ENCODE results near the gene TNNT3.

The TNNT3 gene

DNA sequence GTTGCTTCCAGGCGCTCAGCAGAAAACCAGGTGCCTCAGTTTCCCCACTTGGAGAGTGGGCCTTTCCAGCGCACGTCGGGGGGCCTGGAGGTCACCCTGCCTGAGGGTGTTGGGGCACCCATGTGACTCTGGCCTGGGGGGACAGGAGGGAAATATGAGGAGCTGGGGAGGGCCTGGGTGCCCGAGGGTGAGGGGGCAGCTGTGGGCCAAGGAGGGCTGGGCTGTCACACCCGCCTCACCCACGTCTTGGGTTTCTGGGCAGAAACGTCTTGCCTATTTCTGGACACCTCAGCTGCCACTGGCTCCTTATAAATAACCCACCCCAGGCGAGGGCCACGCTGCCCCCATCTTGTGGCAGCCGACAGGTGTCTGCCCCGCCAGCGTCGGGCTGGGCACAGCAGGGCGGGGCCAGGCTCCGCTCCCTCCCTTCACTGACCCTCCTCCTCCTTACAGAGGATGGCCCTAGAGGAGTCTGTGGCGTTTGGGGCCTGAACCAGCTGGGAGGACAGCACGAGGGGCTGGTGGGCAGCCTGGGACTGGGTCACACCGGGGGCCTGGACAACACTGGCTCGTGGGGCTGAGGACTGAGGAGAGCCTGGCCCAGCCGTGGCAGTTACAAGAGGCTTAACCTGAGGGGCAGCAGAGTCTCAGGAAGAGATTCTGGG is 1.5 kb downstream of the TNNT3 start:
- Histone ChIP-seq H3K9me3 (ENCODE audit: control insufficient read depth, insufficient read depth, low read length) (no peaks in the 10 kb centered on the region), H3K36me3 (ENCODE audit: insufficient read depth, low read length) (no peaks in the 10 kb centered on the region), H3K4me1 (ENCODE audit: insufficient read depth, low read length) (no peaks in the 10 kb centered on the region), H3K9ac (ENCODE audit: low read depth, low read length) (no peak overlapping the region)

DNA sequence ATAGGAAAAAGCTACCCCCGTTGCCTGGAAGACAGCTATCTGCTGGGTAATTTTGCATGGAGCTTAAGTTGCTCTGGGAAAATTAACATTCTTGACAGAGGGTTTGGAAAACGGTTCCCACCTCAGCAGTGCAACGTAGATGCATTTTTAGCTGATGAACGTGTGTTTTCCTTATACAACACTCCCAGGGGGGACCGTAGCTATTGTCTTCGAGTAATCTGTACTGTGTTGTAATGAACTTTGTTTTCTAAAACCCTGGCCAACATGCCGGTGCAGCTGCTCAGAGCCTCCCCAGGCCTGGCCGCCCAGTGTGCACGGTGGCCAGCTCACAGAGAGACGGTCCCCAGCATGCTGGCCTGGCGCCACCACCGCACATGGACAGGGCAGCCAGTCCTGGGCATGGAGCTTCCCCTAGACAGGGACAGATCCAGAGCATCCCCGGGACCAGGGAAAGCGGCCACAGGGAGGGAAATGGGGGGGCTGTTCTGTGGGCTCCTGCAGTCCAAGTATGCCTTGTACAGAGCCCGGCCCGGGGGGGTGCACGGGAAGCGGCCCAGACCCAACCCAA is 2.2 kb downstream of the TNNT3 start:
- Histone ChIP-seq H3K36me3 (ENCODE audit: insufficient read depth, low read length) (no peaks in the 10 kb centered on the region), H3K9me3 (ENCODE audit: control insufficient read depth, insufficient read depth, low read length) (no peaks in the 10 kb centered on the region), H3K9ac (ENCODE audit: low read depth, low read length) (no peak overlapping the region), H3K4me1 (ENCODE audit: insufficient read depth, low read length) (no peaks in the 10 kb centered on the region; the same call in 1 of the 2 replicates)

DNA sequence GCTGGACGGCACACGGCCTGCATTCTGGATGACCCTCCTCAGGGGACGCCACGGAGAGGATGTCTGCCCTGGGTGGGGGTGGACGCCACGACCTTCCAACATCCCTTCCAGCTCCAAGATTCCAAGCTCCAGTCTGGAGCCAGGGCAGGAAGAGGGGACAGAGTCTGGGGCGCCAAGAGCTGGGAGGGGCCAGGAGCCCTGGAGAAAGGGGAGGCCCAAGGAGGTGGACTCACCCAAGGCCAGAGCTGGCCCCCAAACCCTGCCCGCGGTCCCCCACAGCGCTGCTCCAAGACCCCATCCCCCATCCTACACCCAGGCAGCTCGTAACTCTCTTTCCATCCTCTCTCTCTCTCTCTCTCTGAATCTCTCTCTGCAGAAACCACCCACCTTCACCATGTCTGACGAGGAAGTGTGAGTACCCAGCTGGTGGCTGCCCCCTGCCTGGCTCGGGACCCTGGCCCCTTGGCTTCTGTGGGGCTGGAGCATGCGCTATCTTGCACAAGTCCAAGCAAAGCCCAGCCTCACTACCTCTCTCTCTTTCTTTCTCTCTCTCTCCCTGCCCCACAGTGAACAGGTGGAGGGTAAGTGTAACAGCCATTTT is 3.1 kb downstream of the TNNT3 start:
- H3K9ac ChIP-seq (ENCODE audit: low read depth, low read length) = no peak overlapping the region
- peaks cover 3% of the 10 kb centered on the region; the same call in 1 of the 2 replicates for H3K4me1 ChIP-seq (ENCODE audit: insufficient read depth, low read length)
- no peaks in the 10 kb centered on the region for H3K9me3 ChIP-seq (ENCODE audit: control insufficient read depth, insufficient read depth, low read length)
- no peaks in the 10 kb centered on the region for H3K36me3 ChIP-seq (ENCODE audit: insufficient read depth, low read length)

DNA sequence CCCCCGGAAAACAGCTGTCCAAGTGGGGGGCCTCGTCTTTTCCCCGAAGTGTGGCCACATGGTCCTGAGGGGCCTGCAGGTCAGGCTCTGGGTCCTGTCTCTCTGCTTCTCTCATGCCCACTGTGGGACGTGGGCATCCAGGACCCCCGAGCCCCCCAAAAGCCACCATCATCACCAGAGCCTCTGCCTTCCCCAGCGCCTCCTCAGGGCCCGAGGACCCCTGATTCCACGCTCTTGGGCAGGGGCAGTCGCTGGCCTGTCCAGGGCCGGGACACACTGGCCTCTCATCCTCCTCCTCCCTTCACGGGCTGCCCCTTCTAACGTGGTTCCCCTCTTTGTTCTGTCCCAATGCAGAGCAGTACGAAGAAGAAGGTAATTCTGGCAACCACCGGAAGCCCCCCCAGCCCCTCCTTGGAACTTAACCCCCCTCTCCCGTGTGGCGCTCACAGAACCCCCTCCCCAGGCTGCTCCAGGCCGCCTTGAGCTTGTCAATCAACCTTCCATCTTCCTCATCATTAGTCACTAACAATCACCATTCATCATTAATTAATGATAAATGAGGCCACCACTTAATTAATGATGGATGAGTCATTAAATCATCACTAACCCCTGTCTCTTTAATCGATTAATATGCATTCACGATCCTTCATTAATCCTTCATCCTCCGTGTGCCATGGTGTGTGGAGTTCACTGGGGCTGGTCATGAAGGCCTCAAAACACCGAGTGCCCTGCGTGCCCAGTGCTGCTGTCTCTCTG is 3.9 kb downstream of the TNNT3 start:
- no peak overlapping the region for H3K9ac ChIP-seq (ENCODE audit: low read depth, low read length)
- no peaks in the 10 kb centered on the region for H3K36me3 ChIP-seq (ENCODE audit: insufficient read depth, low read length)
- no peaks in the 10 kb centered on the region for H3K9me3 ChIP-seq (ENCODE audit: control insufficient read depth, insufficient read depth, low read length)
- peaks cover 3% of the 10 kb centered on the region; the same call in 1 of the 2 replicates for H3K4me1 ChIP-seq (ENCODE audit: insufficient read depth, low read length)

GRCh38 chr11:1924181-1924580 is 4.7 kb downstream of the TNNT3 start:
- Histone ChIP-seq H3K4me1 (ENCODE audit: insufficient read depth, low read length) (peaks cover 3% of the 10 kb centered on the region; the same call in 1 of the 2 replicates), H3K36me3 (ENCODE audit: insufficient read depth, low read length) (no peaks in the 10 kb centered on the region), H3K9me3 (ENCODE audit: control insufficient read depth, insufficient read depth, low read length) (no peaks in the 10 kb centered on the region), H3K9ac (ENCODE audit: low read depth, low read length) (no peak overlapping the region)

- Histone ChIP-seq H3K4me1 (ENCODE audit: insufficient read depth, low read length) (peaks cover 3% of the 10 kb centered on the region; the same call in 1 of the 2 replicates), H3K36me3 (ENCODE audit: insufficient read depth, low read length) (no peaks in the 10 kb centered on the region), H3K9ac (ENCODE audit: low read depth, low read length) (no peak overlapping the region), H3K9me3 (ENCODE audit: control insufficient read depth, insufficient read depth, low read length) (no peaks in the 10 kb centered on the region)
These were observed 5.3 kb downstream of the TNNT3 start for GRCh38 chr11:1924646-1925372.

DNA sequence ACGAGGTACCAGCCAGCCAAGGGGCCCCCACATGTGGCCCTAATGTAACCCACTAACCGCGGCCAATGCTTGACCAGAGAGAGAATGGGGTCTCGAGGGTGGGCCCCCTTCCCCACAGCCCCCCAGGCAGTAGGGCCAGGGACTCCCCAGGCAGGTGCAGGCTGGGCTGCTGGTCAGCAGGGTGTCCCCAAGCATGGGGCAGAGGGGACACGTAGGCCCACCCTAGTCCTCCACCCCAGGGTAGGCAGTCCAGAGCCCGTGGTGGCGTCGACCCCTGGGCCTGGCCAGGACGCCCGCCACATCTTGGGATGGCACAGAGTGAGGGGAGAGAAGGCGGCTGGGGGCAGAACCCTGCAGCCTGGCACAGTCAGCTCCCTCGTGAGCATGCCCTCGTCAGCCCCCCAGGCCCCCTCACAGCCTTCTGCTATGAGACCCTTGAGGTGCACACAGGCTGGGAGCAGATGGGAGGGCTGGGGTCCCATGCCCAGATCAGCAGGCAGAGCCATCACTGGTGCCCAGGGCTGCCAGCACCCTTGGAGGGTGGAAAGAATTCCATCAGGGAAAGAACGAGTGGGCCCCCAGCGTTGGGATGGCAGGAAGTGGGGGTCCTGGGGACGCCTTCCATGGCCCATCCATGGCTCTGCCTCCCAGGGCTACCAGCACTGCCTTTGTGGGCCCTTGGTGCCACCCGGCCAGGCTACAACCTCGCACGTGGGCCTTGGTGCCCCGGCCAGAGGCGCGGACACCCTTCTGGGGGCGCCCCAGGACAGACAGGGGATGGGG is 6.1 kb downstream of the TNNT3 start:
- Histone ChIP-seq H3K9ac (ENCODE audit: low read depth, low read length) (no peak overlapping the region), H3K36me3 (ENCODE audit: insufficient read depth, low read length) (no peaks in the 10 kb centered on the region), H3K4me1 (ENCODE audit: insufficient read depth, low read length) (peaks cover 3% of the 10 kb centered on the region; the same call in 1 of the 2 replicates), H3K9me3 (ENCODE audit: control insufficient read depth, insufficient read depth, low read length) (no peaks in the 10 kb centered on the region)

DNA sequence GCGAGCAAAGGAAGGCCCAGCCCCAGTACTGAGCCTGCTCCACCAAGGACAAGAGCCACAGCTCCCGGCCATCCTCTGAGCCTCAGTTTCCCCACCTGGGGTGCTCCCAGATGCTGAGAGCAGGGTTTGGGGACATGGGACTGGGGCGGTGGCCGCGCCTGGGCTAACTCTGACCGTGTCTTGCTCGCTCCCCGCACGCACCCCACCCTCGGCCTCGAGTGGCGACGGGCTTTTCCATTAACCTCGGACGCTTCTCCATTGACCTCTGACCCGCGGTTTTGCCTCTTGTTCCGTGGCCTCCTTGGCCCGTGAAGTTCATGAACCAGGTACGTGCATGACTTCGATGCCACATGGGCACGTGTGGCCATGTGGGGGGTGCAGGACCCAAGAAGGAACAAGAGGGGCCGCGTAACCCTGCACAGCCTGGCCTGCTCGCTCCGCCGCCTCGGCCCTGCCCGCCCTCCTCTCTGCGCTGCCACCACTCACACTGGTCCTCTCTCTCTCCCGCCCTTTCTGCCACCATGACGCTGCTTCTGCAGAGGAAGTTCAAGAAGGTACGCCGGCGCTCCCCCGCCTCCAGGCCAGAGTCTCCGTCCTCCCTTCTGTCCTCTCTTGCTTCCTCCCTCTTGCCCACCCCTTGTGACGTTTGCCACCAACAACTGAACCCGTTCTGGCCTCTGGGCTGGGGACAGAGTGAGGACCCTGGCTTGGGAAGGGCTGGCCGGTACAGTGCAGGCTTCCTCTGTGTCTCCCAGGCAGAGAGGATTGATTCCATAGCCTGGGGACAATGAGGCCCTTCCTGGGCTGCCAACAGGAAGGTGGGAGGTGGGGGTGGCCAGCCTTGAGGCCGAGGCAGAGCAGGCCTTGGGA is 6.9 kb downstream of the TNNT3 start:
- no peak overlapping the region for H3K9ac ChIP-seq (ENCODE audit: low read depth, low read length)
- H3K4me1 ChIP-seq (ENCODE audit: insufficient read depth, low read length) = peaks cover 3% of the 10 kb centered on the region; the same call in 1 of the 2 replicates
- no peaks in the 10 kb centered on the region for H3K36me3 ChIP-seq (ENCODE audit: insufficient read depth, low read length)
- no peaks in the 10 kb centered on the region for H3K9me3 ChIP-seq (ENCODE audit: control insufficient read depth, insufficient read depth, low read length)

- Histone ChIP-seq H3K9me3 (ENCODE audit: control insufficient read depth, insufficient read depth, low read length) (no peaks in the 10 kb centered on the region), H3K4me1 (ENCODE audit: insufficient read depth, low read length) (peaks cover 3% of the 10 kb centered on the region; the same call in 1 of the 2 replicates), H3K9ac (ENCODE audit: low read depth, low read length) (no peak overlapping the region), H3K36me3 (ENCODE audit: insufficient read depth, low read length) (no peaks in the 10 kb centered on the region)
These were observed 7.7 kb downstream of the TNNT3 start for GRCh38 chr11:1927026-1927847.

- Histone ChIP-seq H3K9ac (ENCODE audit: low read depth, low read length) (no peak overlapping the region), H3K4me1 (ENCODE audit: insufficient read depth, low read length) (peaks cover 3% of the 10 kb centered on the region; the same call in 1 of the 2 replicates), H3K36me3 (ENCODE audit: insufficient read depth, low read length) (no peaks in the 10 kb centered on the region), H3K9me3 (ENCODE audit: control insufficient read depth, insufficient read depth, low read length) (no peaks in the 10 kb centered on the region)
These were observed 8.5 kb downstream of the TNNT3 start for GRCh38 chr11:1927848-1928469.

DNA sequence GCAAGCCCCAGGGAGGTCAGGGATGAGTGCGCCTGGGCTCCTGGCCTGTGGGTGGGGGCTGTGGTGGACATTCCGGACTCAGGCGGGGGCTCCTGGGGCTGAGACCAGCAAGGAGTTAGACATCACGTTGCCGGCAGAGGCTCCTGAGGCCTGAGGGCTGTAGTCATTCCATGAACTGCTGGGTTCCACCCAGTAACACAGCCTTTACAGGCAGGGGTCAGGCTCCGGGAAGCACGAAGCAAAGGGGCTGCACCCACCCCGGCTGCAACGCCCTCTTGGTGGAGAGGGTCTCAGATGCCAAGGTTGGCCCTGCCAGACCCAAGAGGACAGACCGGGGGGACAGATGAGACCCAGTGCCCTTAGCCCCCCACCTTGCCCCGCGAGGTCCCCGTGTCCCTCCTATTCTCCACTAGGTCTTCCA is 9.0 kb downstream of the TNNT3 start:
- Histone ChIP-seq H3K4me1 (ENCODE audit: insufficient read depth, low read length) (peaks cover 3% of the 10 kb centered on the region; the same call in 1 of the 2 replicates), H3K36me3 (ENCODE audit: insufficient read depth, low read length) (no peaks in the 10 kb centered on the region), H3K9me3 (ENCODE audit: control insufficient read depth, insufficient read depth, low read length) (no peaks in the 10 kb centered on the region), H3K9ac (ENCODE audit: low read depth, low read length) (no peak overlapping the region)
